ENCODE data around the gene ACSS1.

- TF ChIP-seq POLR2A (IDR thresholded peaks at IDR 0.05; ENCODE audit: low read length) (no peak), GATA1 (IDR thresholded peaks at IDR 0.05; ENCODE audit: low read depth, low read length) (no peak)
These were observed 2.0 kb upstream of the ACSS1 start for GRCh38 chr20:25059866-25060465.

Measured in erythroblast (primary cell).